Loucy (cell line): ENCODE data around the gene NARF.

ENCODE experiments used
- EZH2phosphoT487 ChIP-seq: fragments of 200-600 bp; IDR thresholded peaks from 2 replicates; pipeline ENCODE4 v1.6.1; 2018; ENCODE audit warnings: antibody characterized with exemption, mild to moderate bottlenecking, moderate library complexity, borderline replicate concordance
- TF ChIP-seq, protein P1 (sequence below): fragments of 200-600 bp; sonication (generic); conservative IDR thresholded peaks from 2 replicates; pipeline ENCODE4 v1.5.1; 2014; ENCODE audit warnings: mild to moderate bottlenecking, antibody characterized with exemption, low read length

DNA sequence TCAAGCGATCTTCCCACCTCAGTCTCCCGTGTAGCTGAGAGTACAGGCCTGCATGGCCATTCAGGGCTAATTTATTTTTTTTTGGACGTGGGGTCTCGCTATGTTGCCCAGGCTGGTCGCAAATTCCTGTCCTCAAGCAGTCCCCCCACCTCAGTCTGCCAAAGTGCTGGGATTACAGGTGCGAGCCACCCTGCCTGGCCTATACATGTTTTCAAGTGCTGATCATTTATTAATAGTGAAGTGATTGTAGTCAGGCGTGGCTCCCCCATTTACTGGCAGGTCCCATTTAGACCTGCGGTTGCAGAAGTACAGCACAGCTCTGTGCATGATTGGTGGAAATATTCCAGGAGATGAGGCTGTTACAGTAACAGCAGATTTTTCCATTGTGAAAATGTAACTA is 69.4 kb downstream of the NARF start:
- TF ChIP-seq, protein P1, sequence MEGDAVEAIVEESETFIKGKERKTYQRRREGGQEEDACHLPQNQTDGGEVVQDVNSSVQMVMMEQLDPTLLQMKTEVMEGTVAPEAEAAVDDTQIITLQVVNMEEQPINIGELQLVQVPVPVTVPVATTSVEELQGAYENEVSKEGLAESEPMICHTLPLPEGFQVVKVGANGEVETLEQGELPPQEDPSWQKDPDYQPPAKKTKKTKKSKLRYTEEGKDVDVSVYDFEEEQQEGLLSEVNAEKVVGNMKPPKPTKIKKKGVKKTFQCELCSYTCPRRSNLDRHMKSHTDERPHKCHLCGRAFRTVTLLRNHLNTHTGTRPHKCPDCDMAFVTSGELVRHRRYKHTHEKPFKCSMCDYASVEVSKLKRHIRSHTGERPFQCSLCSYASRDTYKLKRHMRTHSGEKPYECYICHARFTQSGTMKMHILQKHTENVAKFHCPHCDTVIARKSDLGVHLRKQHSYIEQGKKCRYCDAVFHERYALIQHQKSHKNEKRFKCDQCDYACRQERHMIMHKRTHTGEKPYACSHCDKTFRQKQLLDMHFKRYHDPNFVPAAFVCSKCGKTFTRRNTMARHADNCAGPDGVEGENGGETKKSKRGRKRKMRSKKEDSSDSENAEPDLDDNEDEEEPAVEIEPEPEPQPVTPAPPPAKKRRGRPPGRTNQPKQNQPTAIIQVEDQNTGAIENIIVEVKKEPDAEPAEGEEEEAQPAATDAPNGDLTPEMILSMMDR, result no peak
- TF ChIP-seq EZH2phosphoT487, result no peak
